Suprapubic skin (tissue), 3 donors: ENCODE data around the gene LRRC32.

Experiments
- EP300 ChIP-seq: sonication (generic); formaldehyde crosslinking; IDR thresholded peaks from one replicate; pipeline ENCODE4 v1.6.1; 2017; ENCODE audit warnings: antibody characterized with exemption
- POLR2A ChIP-seq, 2 donors: fragments of 450-650 bp; IDR thresholded peaks; one replicate each; pipeline ENCODE4 v1.6.1; 2017; ENCODE audit warnings: antibody characterized with exemption in 2 of 2, mild to moderate bottlenecking in 2 of 2, moderate library complexity in 2 of 2
- TF ChIP-seq, protein P1 (sequence below), 2 donors: fragments of 200-600 bp in 1 of 2; fragments of 450-650 bp in 1 of 2; sonication (generic) in 1 of 2; IDR thresholded peaks; one replicate each; pipeline ENCODE4 v1.5.1; 2016 to 2019; ENCODE audit warnings: antibody characterized with exemption in 2 of 2, mild to moderate bottlenecking in 1 of 2, moderate library complexity in 1 of 2

DNA sequence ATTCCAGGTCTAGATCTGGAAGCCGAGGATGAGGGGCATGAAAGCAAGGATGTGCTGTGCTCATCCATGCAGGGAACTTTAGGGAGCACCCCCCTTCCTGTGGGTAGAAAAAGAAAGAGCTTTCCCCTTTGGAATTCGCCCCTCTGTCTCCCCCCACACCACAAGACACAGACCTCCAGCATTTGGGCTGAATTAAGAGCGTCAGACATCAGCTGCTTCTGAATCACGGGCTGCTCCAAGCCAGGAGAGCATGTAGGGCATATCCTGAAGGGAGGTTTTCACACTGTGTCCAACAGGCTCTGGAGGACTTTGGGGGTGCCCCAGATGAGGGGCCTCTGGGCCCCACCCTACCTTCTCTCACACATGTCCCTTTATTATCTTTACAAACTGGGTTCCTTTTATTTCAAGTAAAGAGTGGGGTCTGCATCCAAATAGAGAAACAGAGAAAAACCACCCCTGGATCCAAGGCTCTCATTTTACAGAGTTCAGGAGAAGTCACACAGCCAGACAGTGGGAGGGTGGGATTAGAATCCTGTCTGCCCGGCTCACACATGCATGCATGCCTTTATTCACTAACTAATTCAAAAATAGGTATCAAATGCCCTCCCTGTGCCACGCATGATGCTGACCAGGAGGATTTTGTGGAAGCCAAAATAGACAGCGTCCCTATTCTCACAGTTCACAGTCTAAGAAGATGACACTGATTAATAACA, 52.8 kb downstream of the LRRC32 start:
- TF ChIP-seq POLR2A (IDR thresholded peaks at IDR 0.05) (peak in 1 of 2 donors; percentile 6), EP300 (no peak)
- TF ChIP-seq, protein P1, sequence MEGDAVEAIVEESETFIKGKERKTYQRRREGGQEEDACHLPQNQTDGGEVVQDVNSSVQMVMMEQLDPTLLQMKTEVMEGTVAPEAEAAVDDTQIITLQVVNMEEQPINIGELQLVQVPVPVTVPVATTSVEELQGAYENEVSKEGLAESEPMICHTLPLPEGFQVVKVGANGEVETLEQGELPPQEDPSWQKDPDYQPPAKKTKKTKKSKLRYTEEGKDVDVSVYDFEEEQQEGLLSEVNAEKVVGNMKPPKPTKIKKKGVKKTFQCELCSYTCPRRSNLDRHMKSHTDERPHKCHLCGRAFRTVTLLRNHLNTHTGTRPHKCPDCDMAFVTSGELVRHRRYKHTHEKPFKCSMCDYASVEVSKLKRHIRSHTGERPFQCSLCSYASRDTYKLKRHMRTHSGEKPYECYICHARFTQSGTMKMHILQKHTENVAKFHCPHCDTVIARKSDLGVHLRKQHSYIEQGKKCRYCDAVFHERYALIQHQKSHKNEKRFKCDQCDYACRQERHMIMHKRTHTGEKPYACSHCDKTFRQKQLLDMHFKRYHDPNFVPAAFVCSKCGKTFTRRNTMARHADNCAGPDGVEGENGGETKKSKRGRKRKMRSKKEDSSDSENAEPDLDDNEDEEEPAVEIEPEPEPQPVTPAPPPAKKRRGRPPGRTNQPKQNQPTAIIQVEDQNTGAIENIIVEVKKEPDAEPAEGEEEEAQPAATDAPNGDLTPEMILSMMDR (IDR thresholded peaks at IDR 0.05), result no peak
